IMR-90 (cell line): ENCODE data around the gene INO80. TPM values are rescaled to one million over a fixed set of nuclear protein-coding genes. Genes with fewer than 3 reads are reported as not detected.

Source experiments
- ATAC-seq: fragments of 200-7000 bp; cut with Tn5 transposase; 2 replicates; pipeline ENCODE4 v1.9.1; 2020; ENCODE audit warnings: low read depth, mild to moderate bottlenecking, moderate library complexity
- BruUV-seq: library from RNA; stranded (reverse); fragments of 400-500 nt; replicated peaks from 2 replicates; lab custom pipeline; 2021; lab: Mats Ljungman, UMichigan
- CTCF ChIA-PET: fragments of 300-600 bp; formaldehyde crosslinking; extraction: SDS; loops from one replicate; lab custom pipeline; 2021; ENCODE audit warnings: antibody characterized with exemption; lab: Yijun Ruan, JAX
- POLR2A ChIA-PET: fragments of 300-600 bp; sonication (Branson Sonifier 250); formaldehyde crosslinking; loops from one replicate; lab custom pipeline; 2022; ENCODE audit warnings: antibody characterized with exemption; ENCODE audit not compliant: unreplicated experiment; lab: Charles Lee
- DNase-seq: peaks from one replicate; pipeline ENCODE4 v3.0.0; 2013
- H2AFZ ChIP-seq: replicated peaks from 2 replicates; pipeline ENCODE3; 2013; ENCODE audit warnings: low read length, mild to moderate bottlenecking; ENCODE audit not compliant: poor library complexity
- H2AK5ac ChIP-seq: 2 replicates; pipeline ENCODE4 v1.6.1; 2013; ENCODE audit warnings: low read depth, low read length, inconsistent platforms
- H2AK9ac ChIP-seq: replicated peaks from 2 replicates; pipeline ENCODE3; 2013; ENCODE audit warnings: mild to moderate bottlenecking, low read depth, low read length, moderate library complexity; ENCODE audit not compliant: poor library complexity
- H2BK120ac ChIP-seq: 2 replicates; pipeline ENCODE4 v1.6.1; 2013; ENCODE audit warnings: low read depth, low read length, inconsistent platforms
- H2BK15ac ChIP-seq: 3 replicates; pipeline ENCODE4 v1.6.1; 2013; ENCODE audit warnings: low read depth, low read length, inconsistent platforms
- H2BK20ac ChIP-seq: 2 replicates; pipeline ENCODE4 v1.6.1; 2013; ENCODE audit warnings: low read depth, mild to moderate bottlenecking, inconsistent platforms, low read length, moderate library complexity
- H2BK5ac ChIP-seq: 2 replicates; pipeline ENCODE4 v1.6.1; 2013; ENCODE audit warnings: mild to moderate bottlenecking, low read depth, low read length, inconsistent platforms; ENCODE audit not compliant: poor library complexity, severe bottlenecking
- H3K14ac ChIP-seq: replicated peaks from 2 replicates; pipeline ENCODE4 v1.6.1; 2013; ENCODE audit warnings: low read depth, low read length, inconsistent platforms
- H3K18ac ChIP-seq: 2 replicates; pipeline ENCODE4 v1.6.1; 2013; ENCODE audit warnings: low read depth, low read length, control low read depth
- H3K23ac ChIP-seq: 2 replicates; pipeline ENCODE4 v1.6.1; 2013; ENCODE audit warnings: low read depth, low read length, inconsistent platforms
- H3K27ac ChIP-seq: 2 replicates; pipeline ENCODE4 v1.5.1; 2013; ENCODE audit warnings: mild to moderate bottlenecking, control low read depth, low read length; ENCODE audit not compliant: insufficient read depth
- H3K27me3 ChIP-seq: 2 replicates; pipeline ENCODE4 v1.6.1; 2013; ENCODE audit warnings: low read length; ENCODE audit not compliant: control insufficient read depth, insufficient read depth
- H3K36me3 ChIP-seq: 2 replicates; pipeline ENCODE4 v1.6.1; 2013; ENCODE audit warnings: low read length, mixed read lengths; ENCODE audit not compliant: control insufficient read depth, insufficient read depth
- H3K4ac ChIP-seq: 2 replicates; pipeline ENCODE4 v1.6.1; 2013; ENCODE audit warnings: low read depth, low read length, inconsistent platforms
- H3K4me1 ChIP-seq: 2 replicates; pipeline ENCODE4 v1.6.1; 2013; ENCODE audit warnings: low read length, mixed read lengths; ENCODE audit not compliant: control insufficient read depth, insufficient read depth
- H3K4me2 ChIP-seq: 2 replicates; pipeline ENCODE4 v1.6.1; 2013; ENCODE audit warnings: low read depth, mild to moderate bottlenecking, control low read depth, low read length, moderate library complexity
- H3K4me3 ChIP-seq: 2 replicates; pipeline ENCODE4 v1.5.1; 2013; ENCODE audit warnings: low read depth, mild to moderate bottlenecking, control low read depth, low read length, moderate library complexity; ENCODE audit not compliant: insufficient read depth
- H3K56ac ChIP-seq: 2 replicates; pipeline ENCODE4 v1.6.1; 2013; ENCODE audit warnings: low read length, inconsistent platforms; ENCODE audit not compliant: insufficient read depth; ENCODE audit errors: extremely low read depth
- H3K79me1 ChIP-seq, 2 experiments: 2 replicates each; pipeline ENCODE4 v1.6.1; 2013; ENCODE audit warnings: low read length in 2 of 2, inconsistent platforms in 1 of 2, low read depth in 1 of 2
- H3K9ac ChIP-seq: 2 replicates; pipeline ENCODE4 v1.6.1; 2013; ENCODE audit warnings: low read depth, low read length, control low read depth
- H3K9me1 ChIP-seq: 2 replicates; pipeline ENCODE4 v1.6.1; 2013; ENCODE audit warnings: low read length, inconsistent platforms; ENCODE audit not compliant: insufficient read depth
- H3K9me3 ChIP-seq: 2 replicates; pipeline ENCODE4 v1.6.1; 2013; ENCODE audit warnings: low read length; ENCODE audit not compliant: control insufficient read depth, insufficient read depth
- H4K20me1 ChIP-seq: 2 replicates; pipeline ENCODE4 v1.6.1; 2013; ENCODE audit warnings: low read length, inconsistent platforms; ENCODE audit not compliant: insufficient read depth
- H4K5ac ChIP-seq: 2 replicates; pipeline ENCODE4 v1.6.1; 2013; ENCODE audit warnings: mild to moderate bottlenecking, low read depth, low read length, control low read depth
- H4K8ac ChIP-seq, 2 experiments: 2 replicates each; pipeline ENCODE4 v1.6.1; 2013; ENCODE audit warnings: low read depth in 2 of 2, low read length in 2 of 2, control low read depth in 1 of 2, inconsistent platforms in 1 of 2
- H4K91ac ChIP-seq: 2 replicates; pipeline ENCODE4 v1.6.1; 2013; ENCODE audit warnings: low read depth, low read length, inconsistent platforms; ENCODE audit not compliant: insufficient read depth
- MAFK ChIP-seq: IDR thresholded peaks from 2 replicates; pipeline ENCODE4 v1.6.1; 2012; ENCODE audit warnings: low read depth, low read length, improper control_type of control experiment
- MXI1 ChIP-seq: IDR thresholded peaks from 2 replicates; pipeline ENCODE4 v1.6.1; 2012; ENCODE audit warnings: low read depth, mild to moderate bottlenecking, low read length, moderate library complexity, borderline replicate concordance
- POLR2A ChIP-seq: IDR thresholded peaks from 2 replicates; pipeline ENCODE4 v1.6.1; 2012; ENCODE audit warnings: mild to moderate bottlenecking, low read depth, low read length
- RAD21 ChIP-seq: IDR thresholded peaks from 2 replicates; pipeline ENCODE4 v1.6.1; 2012; ENCODE audit warnings: low read length, improper control_type of control experiment
- RFX5 ChIP-seq: IDR thresholded peaks from 2 replicates; pipeline ENCODE4 v1.8.0; 2012; ENCODE audit warnings: low read depth, mild to moderate bottlenecking, low read length, moderate library complexity
- SMC3 ChIP-seq: fragments of 150-350 bp; IDR thresholded peaks from 2 replicates; pipeline ENCODE4 v1.6.1; 2016; ENCODE audit warnings: low read depth, mild to moderate bottlenecking, antibody characterized with exemption, low read length, moderate library complexity
- WGBS, 2 experiments: methylation state at CpG; one replicate each; pipeline versions ENCODE4 v1.1.5 to v1.1.7; 2013; ENCODE audit warnings: missing lambda C conversion rate in 2 of 2; ENCODE audit not compliant: insufficient read length in 1 of 2; ENCODE audit errors: extremely low coverage in 2 of 2; 5-methylcytosine and 5-hydroxymethylcytosine counted together
- dilution Hi-C: fragments of 300-500 bp; cut with HindIII; formaldehyde crosslinking; loops from one replicate; pipeline ENCODE4 v1.14.3; 2018; ENCODE audit warnings: low sequenced_read_pairs; ENCODE audit not compliant: unreplicated experiment
- in situ Hi-C: fragments of 300-500 bp; cut with MboI; formaldehyde crosslinking; loops from 3 replicates; pipeline ENCODE4 v1.14.3; 2019; ENCODE audit warnings: low sequenced_read_pairs, inconsistent platforms, mixed read lengths
- intact Hi-C: fragments of 100-400 bp; cut with micrococcal nuclease; formaldehyde crosslinking; loops from 2 replicates; pipeline ENCODE4 v1.10.0; 2022
- polyA plus RNA-seq, 3 experiments: library from polyadenylated mRNA; depleted of rRNA; stranded (reverse); fragments of >200 nt; gene quantifications; 2 replicates each; pipeline ENCODE4 v1.2.3, GENCODE V29; 2012; ENCODE audit warnings: low replicate concordance in 1 of 3
- total RNA-seq: library from RNA; depleted of rRNA; stranded (reverse); fragments of >200 nt; gene quantifications from 2 replicates; pipeline ENCODE4 v1.2.3, GENCODE V29; 2012
- TF ChIP-seq, protein P1 (sequence below): conservative IDR thresholded peaks from 2 replicates; pipeline ENCODE4 v1.5.1; 2012; ENCODE audit warnings: mild to moderate bottlenecking, low read depth, low read length, improper control_type of control experiment
- TF ChIP-seq, protein P2 (sequence below): fragments of 150-350 bp; IDR thresholded peaks from 2 replicates; pipeline ENCODE4 v1.6.1; 2016; ENCODE audit warnings: low read depth, mild to moderate bottlenecking, low read length, moderate library complexity, borderline replicate concordance

The INO80 gene
- total and polyA plus RNA-seq, 2 of the 4 experiments (the other 2 are of a cell fraction): 6.0 to 13.3 TPM

DNA sequence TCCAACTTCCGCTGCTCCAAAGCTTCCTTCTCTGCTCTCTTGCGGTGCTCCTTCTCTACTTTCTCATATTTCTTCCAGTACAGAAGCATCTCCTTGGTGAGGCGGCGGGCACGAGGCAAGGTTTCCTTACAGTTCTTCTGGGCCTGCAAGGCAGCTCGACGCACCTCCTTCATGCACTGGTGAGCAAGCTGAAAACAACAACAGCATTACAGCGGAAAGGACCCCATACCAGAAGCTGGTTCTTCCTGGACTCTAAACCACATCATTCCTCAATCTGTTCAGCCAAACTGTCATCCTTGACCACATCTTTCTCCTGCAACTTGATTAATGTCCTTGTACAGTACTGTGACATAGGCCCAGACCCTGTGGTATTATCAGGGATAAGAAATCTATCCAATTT is 36.4 kb downstream of the INO80 start:
- no peak overlapping the region for H3K23ac ChIP-seq
- TF ChIP-seq MAFK: no peak
- no peak for TF ChIP-seq RAD21
- TF ChIP-seq MXI1: no peak
- no peak for TF ChIP-seq POLR2A
- TF ChIP-seq, protein P1, sequence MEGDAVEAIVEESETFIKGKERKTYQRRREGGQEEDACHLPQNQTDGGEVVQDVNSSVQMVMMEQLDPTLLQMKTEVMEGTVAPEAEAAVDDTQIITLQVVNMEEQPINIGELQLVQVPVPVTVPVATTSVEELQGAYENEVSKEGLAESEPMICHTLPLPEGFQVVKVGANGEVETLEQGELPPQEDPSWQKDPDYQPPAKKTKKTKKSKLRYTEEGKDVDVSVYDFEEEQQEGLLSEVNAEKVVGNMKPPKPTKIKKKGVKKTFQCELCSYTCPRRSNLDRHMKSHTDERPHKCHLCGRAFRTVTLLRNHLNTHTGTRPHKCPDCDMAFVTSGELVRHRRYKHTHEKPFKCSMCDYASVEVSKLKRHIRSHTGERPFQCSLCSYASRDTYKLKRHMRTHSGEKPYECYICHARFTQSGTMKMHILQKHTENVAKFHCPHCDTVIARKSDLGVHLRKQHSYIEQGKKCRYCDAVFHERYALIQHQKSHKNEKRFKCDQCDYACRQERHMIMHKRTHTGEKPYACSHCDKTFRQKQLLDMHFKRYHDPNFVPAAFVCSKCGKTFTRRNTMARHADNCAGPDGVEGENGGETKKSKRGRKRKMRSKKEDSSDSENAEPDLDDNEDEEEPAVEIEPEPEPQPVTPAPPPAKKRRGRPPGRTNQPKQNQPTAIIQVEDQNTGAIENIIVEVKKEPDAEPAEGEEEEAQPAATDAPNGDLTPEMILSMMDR: no peak
- TF ChIP-seq SMC3: no peak
- TF ChIP-seq RFX5: no peak
- TF ChIP-seq, protein P2, sequence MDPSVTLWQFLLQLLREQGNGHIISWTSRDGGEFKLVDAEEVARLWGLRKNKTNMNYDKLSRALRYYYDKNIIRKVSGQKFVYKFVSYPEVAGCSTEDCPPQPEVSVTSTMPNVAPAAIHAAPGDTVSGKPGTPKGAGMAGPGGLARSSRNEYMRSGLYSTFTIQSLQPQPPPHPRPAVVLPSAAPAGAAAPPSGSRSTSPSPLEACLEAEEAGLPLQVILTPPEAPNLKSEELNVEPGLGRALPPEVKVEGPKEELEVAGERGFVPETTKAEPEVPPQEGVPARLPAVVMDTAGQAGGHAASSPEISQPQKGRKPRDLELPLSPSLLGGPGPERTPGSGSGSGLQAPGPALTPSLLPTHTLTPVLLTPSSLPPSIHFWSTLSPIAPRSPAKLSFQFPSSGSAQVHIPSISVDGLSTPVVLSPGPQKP: no peak
- WGBS, 2 experiments: 100% methylated on average over 2 of the region's 8 CpGs; no CpG with 5 or more reads in 1 of the 2 experiments
- ATAC-seq (no peak), DNase-seq (no peak)
- intact Hi-C loops: no loop called here
- BruUV-seq: no TSS peak
- ChIA-PET POLR2A (no interaction called here), CTCF (interaction anchor here (0.6 kb wide), 2 partner anchors 104 kb away, joined by 4 to 6 read pairs; no protein-coding TSS in a partner anchor)
- H3K79me1 ChIP-seq: peaks cover 8 to 29% of the 10 kb centered on the region in 2 experiments; a peak in 3 of 4 replicates
- no peaks in the 10 kb centered on the region for H3K9me3 ChIP-seq
- no peak overlapping the region for H2BK120ac ChIP-seq
- no peak overlapping the region for H2BK20ac ChIP-seq
- peaks cover 3% of the 10 kb centered on the region for H3K9me1 ChIP-seq
- no peak overlapping the region for H4K5ac ChIP-seq
- H3K4ac ChIP-seq: no peak overlapping the region
- no peak overlapping the region for H3K4me3 ChIP-seq
- H3K14ac ChIP-seq: no peak overlapping the region
- H4K8ac ChIP-seq: no peak overlapping the region
- dilution Hi-C loops: no loop called here
- peaks cover 59% of the 10 kb centered on the region for H3K36me3 ChIP-seq
- no peak overlapping the region for H4K91ac ChIP-seq
- H2AK5ac ChIP-seq: no peak overlapping the region
- no peak overlapping the region for H3K27ac ChIP-seq
- no peak overlapping the region for H3K9ac ChIP-seq
- no peak overlapping the region for H3K4me2 ChIP-seq
- no peak overlapping the region for H2BK5ac ChIP-seq
- no peak overlapping the region for H3K56ac ChIP-seq
- no peak overlapping the region for H3K18ac ChIP-seq
- in situ Hi-C loops: no loop called here
- no peaks in the 10 kb centered on the region for H3K27me3 ChIP-seq
- H2AFZ ChIP-seq: no peak overlapping the region
- H2AK9ac ChIP-seq: no peak overlapping the region
- H2BK15ac ChIP-seq: no peak overlapping the region
- H4K20me1 ChIP-seq: no peaks in the 10 kb centered on the region
- no peaks in the 10 kb centered on the region; the same call in 1 of the 2 replicates for H3K4me1 ChIP-seq
